Heart right ventricle (tissue), 16 donors: ENCODE results near the gene KIAA0586. TPM values are rescaled to one million over a fixed set of nuclear protein-coding genes. Genes with fewer than 3 reads are reported as not detected.

Experiments
- ATAC-seq, 8 donors: fragments of 200-7000 bp; cut with Tn5 transposase; one replicate each; pipeline ENCODE4 v1.9.1; 2020; ENCODE audit warnings: mild to moderate bottlenecking in 8 of 8, moderate library complexity in 8 of 8, moderate number of reproducible peaks in 1 of 8
- DNase-seq, 2 donors: peaks; one replicate each; pipeline ENCODE4 v3.0.0-alpha.2; 2020
- H3K27ac ChIP-seq, 10 donors: fragments of 200-600 bp; sonication (generic) in 2 of 10; one replicate each; pipeline versions ENCODE4 v1.5.0 to v1.8.0; 2020 to 2022; ENCODE audit warnings: mild to moderate bottlenecking in 3 of 10
- H3K27me3 ChIP-seq, 7 donors: fragments of 200-600 bp; one replicate each; pipeline ENCODE4 v1.8.0; 2021 to 2022; ENCODE audit warnings: mild to moderate bottlenecking in 2 of 7
- H3K36me3 ChIP-seq, 9 donors: fragments of 200-600 bp; sonication (generic) in 1 of 9; one replicate each; pipeline versions ENCODE4 v1.5.0 to v1.8.0; 2020 to 2022; ENCODE audit warnings: mild to moderate bottlenecking in 2 of 9
- H3K4me1 ChIP-seq, 9 donors: fragments of 200-600 bp; sonication (generic) in 1 of 9; one replicate each; pipeline versions ENCODE4 v1.5.0 to v1.8.0; 2020 to 2022; ENCODE audit warnings: mild to moderate bottlenecking in 4 of 9
- H3K4me3 ChIP-seq, 10 donors: fragments of 200-600 bp; sonication (generic) in 2 of 10; one replicate each; pipeline versions ENCODE4 v1.5.0 to v1.8.0; 2020 to 2022; ENCODE audit warnings: mild to moderate bottlenecking in 7 of 10, moderate library complexity in 2 of 10
- H3K9me3 ChIP-seq, 11 donors: fragments of 200-600 bp in 10 of 11; sonication (generic) in 2 of 11; one replicate each; pipeline versions ENCODE4 v1.5.0 to v1.8.0; 2013 to 2022; ENCODE audit warnings: mild to moderate bottlenecking in 2 of 11, control low read depth in 1 of 11, moderate library complexity in 1 of 11
- WGBS, 2 donors: extraction: QIAGEN DNeasy Blood & Tissue Kit; methylation state at CpG; one replicate each; pipeline ENCODE4 v1.1.7; 2013; ENCODE audit warnings: inconsistent platforms in 1 of 2; 5-methylcytosine and 5-hydroxymethylcytosine counted together
- intact Hi-C, 10 donors: fragments of 100-400 bp; cut with DNase I; formaldehyde crosslinking; loops; one replicate each; pipeline versions ENCODE4 v1.11.1 to v1.14.2; 2022
- polyA plus RNA-seq, 2 donors: library from polyadenylated mRNA; stranded (reverse); fragments of 200-250 nt; gene quantifications; one replicate each; pipeline ENCODE4 v1.2.3, GENCODE V29; 2013
- total RNA-seq, 10 donors: library from RNA; stranded (reverse); fragmentation: NEBNext Ultra II Directional in 3 of 10; extraction: Animal tissue kit (Norgen Biotek cat#: 25700) in 3 of 10; gene quantifications; one replicate each; pipeline versions ENCODE4 v1.2.1 to v1.2.4, GENCODE V29; 2021 to 2023
- TF ChIP-seq, protein P1 (sequence below), 9 donors: fragments of 200-600 bp; sonication (generic) in 2 of 9; IDR thresholded peaks; one replicate each; pipeline versions ENCODE4 v1.5.0 to v1.8.0; 2021 to 2022; ENCODE audit warnings: antibody characterized with exemption in 9 of 9, mild to moderate bottlenecking in 5 of 9, moderate library complexity in 1 of 9
- donor health status: Arrhythmogenic right ventricular cardiomyopathy.
- donor health status: ischemic (EF 13 %, LVEDD 7.1; RV severe dilation, severe dysfunction).
- donor health status: healthy with polysubstance abuse.
- donor health status: DM: no; HTN: yes; CAD: no.
- donor health status: DM: no; HTN: no; CAD: no.
- donor health status: ischemic (EF 25% LVEDD 6.9; RV normal size, moderate dysfunction).
- donor health status: ischemic (EF 25% LVEDD 5.7; RV mildly dilated, moderate dysfunction).
- donor health status: healthy.
- donor health status: DM: yes; HTN: yes; CAD: no.
- donor health status: Ischemic cardiomyopathy.
- donor health status: ischemic (EF 35%, LVEDD 5.7; RV mildly dilated, moderate dysfunction).
- donor health status: nonischemic (EF 11% LVEDD 7.7; RV severe dilation, severe dysfunction).
- donor health status: DM: yes; HTN: yes; CAD: no.
- donor health status: PGD.
- donor health status: ischemic (EF 29% LVEDD 5.4; RV normal size, mild dysfunction).
- donor health status: nonischemic (EF 23%, LVEDD 6.1; RV moderate dilation, normal function).

The KIAA0586 gene
- total and polyA plus RNA-seq, 12 donors = 3.8 to 15.9 (median 12.1) TPM

DNA sequence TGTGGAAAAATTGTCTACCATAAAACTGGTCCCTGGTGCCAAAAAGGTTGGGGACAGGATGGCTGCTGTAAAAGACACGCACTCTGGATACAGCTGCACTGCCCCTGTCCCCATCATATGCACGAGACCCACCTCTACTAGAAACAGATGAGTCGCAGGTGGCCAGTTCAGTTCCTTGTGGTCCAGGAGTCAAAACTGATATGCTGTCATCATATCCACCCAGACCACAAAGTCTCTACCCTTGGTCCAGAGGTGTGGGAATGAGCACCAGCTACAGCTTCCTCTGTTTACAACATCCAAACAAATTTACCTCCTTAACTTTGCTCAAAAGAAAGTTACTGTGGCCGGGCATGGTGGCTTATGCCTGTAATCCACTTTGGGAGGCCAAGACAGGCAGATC is 166.5 kb downstream of the KIAA0586 start:
- Histone ChIP-seq H3K27me3 (no peaks in the 10 kb centered on the region), H3K27ac (no peak overlapping the region), H3K36me3 (no peaks in the 10 kb centered on the region), H3K4me1 (no peaks in the 10 kb centered on the region), H3K4me3 (no peak overlapping the region), H3K9me3 (peaks cover 0 to 10% (median 0%) of the 10 kb centered on the region in 11 donors)
- WGBS, 2 donors = 92 to 93% methylated on average over 4 of the region's 4 CpGs
- ATAC-seq (no peak), DNase-seq (no peak)
- TF ChIP-seq, protein P1, sequence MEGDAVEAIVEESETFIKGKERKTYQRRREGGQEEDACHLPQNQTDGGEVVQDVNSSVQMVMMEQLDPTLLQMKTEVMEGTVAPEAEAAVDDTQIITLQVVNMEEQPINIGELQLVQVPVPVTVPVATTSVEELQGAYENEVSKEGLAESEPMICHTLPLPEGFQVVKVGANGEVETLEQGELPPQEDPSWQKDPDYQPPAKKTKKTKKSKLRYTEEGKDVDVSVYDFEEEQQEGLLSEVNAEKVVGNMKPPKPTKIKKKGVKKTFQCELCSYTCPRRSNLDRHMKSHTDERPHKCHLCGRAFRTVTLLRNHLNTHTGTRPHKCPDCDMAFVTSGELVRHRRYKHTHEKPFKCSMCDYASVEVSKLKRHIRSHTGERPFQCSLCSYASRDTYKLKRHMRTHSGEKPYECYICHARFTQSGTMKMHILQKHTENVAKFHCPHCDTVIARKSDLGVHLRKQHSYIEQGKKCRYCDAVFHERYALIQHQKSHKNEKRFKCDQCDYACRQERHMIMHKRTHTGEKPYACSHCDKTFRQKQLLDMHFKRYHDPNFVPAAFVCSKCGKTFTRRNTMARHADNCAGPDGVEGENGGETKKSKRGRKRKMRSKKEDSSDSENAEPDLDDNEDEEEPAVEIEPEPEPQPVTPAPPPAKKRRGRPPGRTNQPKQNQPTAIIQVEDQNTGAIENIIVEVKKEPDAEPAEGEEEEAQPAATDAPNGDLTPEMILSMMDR (IDR thresholded peaks at IDR 0.05) = no peak
- intact Hi-C loops = no loop called here

DNA sequence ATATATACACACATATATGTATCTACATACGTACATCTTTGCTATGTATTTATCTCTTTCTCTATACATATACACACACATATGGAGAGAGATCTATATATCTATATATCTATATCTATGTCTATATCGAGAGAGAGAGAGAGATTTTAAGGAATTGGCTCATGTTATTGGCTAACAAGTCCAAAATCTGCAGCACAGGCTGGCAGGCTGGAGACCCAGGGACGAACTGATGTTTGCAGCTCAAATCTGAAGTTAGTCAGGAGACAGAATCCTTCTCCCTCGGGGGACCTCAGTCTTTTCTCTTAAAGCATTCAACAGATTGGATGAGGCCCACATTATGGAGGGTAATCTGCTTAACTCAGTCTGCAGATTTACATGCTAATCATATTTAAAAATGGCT is 169.5 kb downstream of the KIAA0586 start:
- TF ChIP-seq, protein P1 (IDR thresholded peaks at IDR 0.05) = no peak
- no peaks in the 10 kb centered on the region for H3K27me3 ChIP-seq
- 69 to 86% methylated on average over 4 of the region's 4 CpGs for WGBS, 2 donors
- peaks cover 0 to 1% (median 0%) of the 10 kb centered on the region in 11 donors for H3K9me3 ChIP-seq
- no peak overlapping the region for H3K4me3 ChIP-seq
- ATAC-seq (no peak), DNase-seq (no peak)
- intact Hi-C loops = no loop called here
- H3K27ac ChIP-seq = no peak overlapping the region
- H3K36me3 ChIP-seq = no peaks in the 10 kb centered on the region
- no peaks in the 10 kb centered on the region for H3K4me1 ChIP-seq

DNA sequence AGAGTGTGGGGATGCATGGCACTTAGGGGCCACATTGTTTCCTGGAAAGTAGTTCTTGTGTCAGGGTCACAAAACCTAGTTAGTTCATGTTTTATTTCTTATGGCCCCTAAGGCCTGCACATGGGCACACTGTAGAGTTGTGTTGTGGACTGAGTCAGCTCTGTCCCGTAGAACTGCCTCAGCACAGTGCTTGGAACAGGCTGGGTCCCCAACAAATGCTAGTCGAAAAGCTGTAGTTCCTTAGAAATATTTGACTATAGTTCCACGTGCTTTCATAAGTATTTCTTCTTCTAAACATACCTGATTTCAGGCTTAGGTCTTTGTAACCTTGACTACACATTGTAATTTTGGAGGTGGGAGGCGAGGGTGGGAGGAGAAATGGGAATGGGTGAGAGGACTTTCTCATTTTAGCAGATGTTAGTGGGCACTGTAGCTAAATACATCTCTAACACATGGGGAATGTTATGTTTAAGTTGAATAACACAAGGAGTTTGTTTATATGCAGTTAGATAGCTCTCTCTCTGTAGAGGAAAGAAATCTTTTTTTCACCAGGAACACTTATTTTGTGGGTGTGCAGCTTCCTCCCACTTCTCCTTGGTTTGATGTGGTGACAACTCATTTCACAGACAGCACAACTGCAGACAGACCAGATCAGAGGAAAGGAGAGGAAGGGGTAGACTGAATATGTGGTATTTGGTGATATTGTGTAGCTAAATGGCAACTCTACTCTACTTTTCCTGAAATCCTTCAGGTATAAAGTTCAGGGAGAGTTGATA is 170.7 kb downstream of the KIAA0586 start:
- Histone ChIP-seq H3K9me3 (no peaks in the 10 kb centered on the region), H3K27ac (no peak overlapping the region), H3K36me3 (no peaks in the 10 kb centered on the region), H3K4me3 (no peak overlapping the region), H3K4me1 (no peaks in the 10 kb centered on the region), H3K27me3 (no peaks in the 10 kb centered on the region)
- intact Hi-C loops = no loop called here
- 83 to 85% methylated on average over 4 of the region's 4 CpGs for WGBS, 2 donors
- ATAC-seq (no peak), DNase-seq (no peak)
- TF ChIP-seq, protein P1 (IDR thresholded peaks at IDR 0.05) = no peak

DNA sequence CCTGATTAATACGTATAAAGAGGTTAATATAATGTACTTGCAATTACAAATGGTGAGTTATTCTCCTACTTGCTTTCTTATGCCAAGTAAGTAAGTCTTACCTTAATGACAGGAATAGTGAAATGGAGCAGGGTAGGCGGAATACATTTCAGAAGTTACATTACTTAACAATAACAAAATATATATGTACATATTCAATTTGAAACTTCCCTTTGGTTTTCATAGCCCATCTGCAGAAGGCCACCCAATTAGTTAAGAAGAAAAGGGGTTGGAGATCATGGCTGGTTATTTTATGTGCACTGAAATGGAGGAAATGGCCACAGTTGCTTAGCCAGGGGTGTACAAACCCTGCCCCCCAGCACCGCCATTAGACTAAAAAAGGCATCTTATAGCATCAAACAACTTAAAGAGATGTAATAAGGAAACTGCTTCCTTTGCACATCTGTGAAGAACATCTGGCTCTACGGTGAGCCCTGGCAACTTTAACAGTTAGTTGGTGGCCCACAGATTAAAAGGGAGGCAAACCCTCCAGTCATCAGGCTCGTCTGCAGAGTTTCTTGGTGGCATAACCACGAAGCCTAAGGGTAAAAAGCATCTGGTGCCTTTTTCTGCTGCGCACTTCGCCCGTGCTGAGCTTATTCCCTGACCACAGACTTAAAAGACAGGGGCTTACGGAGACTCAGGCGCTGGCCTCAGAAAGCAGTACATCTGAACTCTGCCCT is 171.4 kb downstream of the KIAA0586 start:
- ATAC-seq (no peak), DNase-seq (no peak)
- TF ChIP-seq, protein P1 (IDR thresholded peaks at IDR 0.05) = no peak
- Histone ChIP-seq H3K27me3 (no peaks in the 10 kb centered on the region), H3K27ac (no peak overlapping the region), H3K4me1 (no peaks in the 10 kb centered on the region), H3K36me3 (no peaks in the 10 kb centered on the region), H3K9me3 (no peaks in the 10 kb centered on the region), H3K4me3 (no peak overlapping the region)
- intact Hi-C loops = no loop called here
- WGBS, 2 donors = 87 to 88% methylated on average over 11 of the region's 11 CpGs
